Amygdala (tissue), 56 donors: Measurements from ENCODE around the gene GLDN.

Source experiments
- DNase-seq, 56 donors: peaks; one replicate each; lab custom pipeline; 2025; lab: John Stamatoyannopoulos, UW

GLDN gene

GRCh38 chr15:51341366-51342226, at the start of gene GLDN:
Gene GLDN, plus strand, starts transcription at chr15:51341655. Its CDS starts 30 bp downstream, at chr15:51341685.
- peak in 54 of 56 donors; percentile 30 to 90 (median 70) for DNase-seq

- peak in 2 of 56 donors; percentile 11 to 22 for DNase-seq
These were observed 42.8 kb upstream of the GLDN start for GRCh38 chr15:51298620-51299019.

GRCh38 chr15:51299187-51300015, 42.1 kb upstream of the GLDN start:
- DNase-seq: peak in 14 of 56 donors; percentile 9 to 57 (median 32)

GRCh38 chr15:51302480-51302879, 39.0 kb upstream of the GLDN start:
- no peak for DNase-seq

- peak in 1 of 56 donors; percentile 9 for DNase-seq
These were observed 37.9 kb upstream of the GLDN start for GRCh38 chr15:51303462-51303980.

- no peak for DNase-seq
These were observed 34.1 kb upstream of the GLDN start for GRCh38 chr15:51307325-51307724.

GRCh38 chr15:51307811-51308210, 33.6 kb upstream of the GLDN start:
- DNase-seq: peak in 1 of 56 donors; percentile 9

GRCh38 chr15:51310064-51310463, 31.4 kb upstream of the GLDN start:
- DNase-seq: no peak

GRCh38 chr15:51311510-51311909, 29.9 kb upstream of the GLDN start:
- no peak for DNase-seq

GRCh38 chr15:51312166-51313073, 29.0 kb upstream of the GLDN start:
- DNase-seq: no peak

GRCh38 chr15:51313074-51313393, 28.4 kb upstream of the GLDN start:
- DNase-seq: no peak

GRCh38 chr15:51313644-51314280, 27.7 kb upstream of the GLDN start:
- no peak for DNase-seq

GRCh38 chr15:51314391-51315337, 26.8 kb upstream of the GLDN start:
- no peak for DNase-seq

- DNase-seq: no peak
These were observed 25.7 kb upstream of the GLDN start for GRCh38 chr15:51315726-51316125.

GRCh38 chr15:51316636-51317035, 24.8 kb upstream of the GLDN start:
- DNase-seq: no peak

- DNase-seq: no peak
These were observed 22.9 kb upstream of the GLDN start for GRCh38 chr15:51318382-51319150.

GRCh38 chr15:51319539-51319938, 21.9 kb upstream of the GLDN start:
- DNase-seq: no peak

- DNase-seq: no peak
These were observed 20.6 kb upstream of the GLDN start for GRCh38 chr15:51320843-51321242.
